ENCODE measurements around the gene THAP5. TPM values are rescaled to one million over a fixed set of nuclear protein-coding genes. Genes with fewer than 3 reads are reported as not detected.

Gene THAP5
- total RNA-seq, 1 experiment from 2014 or later: 19.5 TPM

GRCh38 chr7:108603656-108604306, 34.3 kb upstream of the THAP5 start:
- TF ChIP-seq ZNF121 (CRISPR knock-in tag; IDR thresholded peaks at IDR 0.05): no peak
- no peak for TF ChIP-seq ZSCAN18 (CRISPR knock-in tag; IDR thresholded peaks at IDR 0.05)
- TF ChIP-seq ZNF263 (CRISPR knock-in tag; IDR thresholded peaks at IDR 0.05; ENCODE audit: low read depth): no peak
- TF ChIP-seq USF2 (CRISPR knock-in tag; IDR thresholded peaks at IDR 0.05): no peak
- TF ChIP-seq RELA (CRISPR knock-in tag; IDR thresholded peaks at IDR 0.05; ENCODE audit: borderline replicate concordance): no peak
- no peak for TF ChIP-seq ATF6 (CRISPR knock-in tag; IDR thresholded peaks at IDR 0.05)
- TF ChIP-seq ZNF532 (CRISPR knock-in tag; IDR thresholded peaks at IDR 0.05; ENCODE audit: borderline replicate concordance): no peak
- no peak for TF ChIP-seq JAZF1 (CRISPR knock-in tag; IDR thresholded peaks at IDR 0.05)
- no peak for TF ChIP-seq ESRRA (CRISPR knock-in tag; IDR thresholded peaks at IDR 0.05; ENCODE audit: borderline replicate concordance)
- no peak for TF ChIP-seq ATF1 (CRISPR knock-in tag; IDR thresholded peaks at IDR 0.05)
- TF ChIP-seq ATF3 (CRISPR knock-in tag; conservative IDR thresholded peaks at IDR 0.05): no peak
- TF ChIP-seq ZNF232 (CRISPR knock-in tag; IDR thresholded peaks at IDR 0.05): no peak
- no peak for TF ChIP-seq TEAD4 (CRISPR knock-in tag; IDR thresholded peaks at IDR 0.05)
- CTCF ChIA-PET: no interaction called here
- no peak overlapping the region for H3K27ac Mint-ChIP-seq
- DNase-seq (ENCODE audit: low spot score) (no peak), ATAC-seq (peak; percentile 38)
- no peaks in the 10 kb centered on the region for H3K27me3 Mint-ChIP-seq (ENCODE audit: low read depth)
- H3K4me1 Mint-ChIP-seq: peaks cover 17% of the 10 kb centered on the region
- no peaks in the 10 kb centered on the region for H3K9me3 Mint-ChIP-seq
- H3K36me3 Mint-ChIP-seq: no peaks in the 10 kb centered on the region
- POLR2A ChIA-PET: no interaction called here
- no peak overlapping the region for H3K4me3 Mint-ChIP-seq

GRCh38 chr7:108600399-108600798, 30.9 kb upstream of the THAP5 start:
- H3K9me3 Mint-ChIP-seq: peaks cover 4% of the 10 kb centered on the region; the same call in 1 of the 2 replicates
- DNase-seq (ENCODE audit: low spot score): no peak
- POLR2A ChIA-PET: no interaction called here
- H3K27me3 Mint-ChIP-seq (ENCODE audit: low read depth): no peaks in the 10 kb centered on the region
- no peak overlapping the region for H3K4me3 Mint-ChIP-seq
- H3K27ac Mint-ChIP-seq: no peak overlapping the region
- H3K4me1 Mint-ChIP-seq: peaks cover 26% of the 10 kb centered on the region
- ATAC-seq: no peak
- no peaks in the 10 kb centered on the region for H3K36me3 Mint-ChIP-seq
- CTCF ChIA-PET: no interaction called here
- TF ChIP-seq RELA (CRISPR knock-in tag; IDR thresholded peaks at IDR 0.05; ENCODE audit: borderline replicate concordance): no peak
- no peak for TF ChIP-seq ZSCAN18 (CRISPR knock-in tag; IDR thresholded peaks at IDR 0.05)
- TF ChIP-seq MAX (CRISPR knock-in tag; IDR thresholded peaks at IDR 0.05): no peak
- TF ChIP-seq ZNF232 (CRISPR knock-in tag; IDR thresholded peaks at IDR 0.05): no peak
- no peak for TF ChIP-seq ESRRA (CRISPR knock-in tag; IDR thresholded peaks at IDR 0.05; ENCODE audit: borderline replicate concordance)
- TF ChIP-seq TEAD1 (CRISPR knock-in tag; IDR thresholded peaks at IDR 0.05): no peak
- no peak for TF ChIP-seq FOXP1 (CRISPR knock-in tag; IDR thresholded peaks at IDR 0.05; ENCODE audit: borderline replicate concordance)
- TF ChIP-seq ZNF532 (CRISPR knock-in tag; IDR thresholded peaks at IDR 0.05; ENCODE audit: borderline replicate concordance): no peak
